ENCODE results near the gene DDX17. TPM values are rescaled to one million over a fixed set of nuclear protein-coding genes. Genes with fewer than 3 reads are reported as not detected.

The DDX17 gene
- polyA plus RNA-seq, 1 donor from 2014 or later = 996 TPM

DNA sequence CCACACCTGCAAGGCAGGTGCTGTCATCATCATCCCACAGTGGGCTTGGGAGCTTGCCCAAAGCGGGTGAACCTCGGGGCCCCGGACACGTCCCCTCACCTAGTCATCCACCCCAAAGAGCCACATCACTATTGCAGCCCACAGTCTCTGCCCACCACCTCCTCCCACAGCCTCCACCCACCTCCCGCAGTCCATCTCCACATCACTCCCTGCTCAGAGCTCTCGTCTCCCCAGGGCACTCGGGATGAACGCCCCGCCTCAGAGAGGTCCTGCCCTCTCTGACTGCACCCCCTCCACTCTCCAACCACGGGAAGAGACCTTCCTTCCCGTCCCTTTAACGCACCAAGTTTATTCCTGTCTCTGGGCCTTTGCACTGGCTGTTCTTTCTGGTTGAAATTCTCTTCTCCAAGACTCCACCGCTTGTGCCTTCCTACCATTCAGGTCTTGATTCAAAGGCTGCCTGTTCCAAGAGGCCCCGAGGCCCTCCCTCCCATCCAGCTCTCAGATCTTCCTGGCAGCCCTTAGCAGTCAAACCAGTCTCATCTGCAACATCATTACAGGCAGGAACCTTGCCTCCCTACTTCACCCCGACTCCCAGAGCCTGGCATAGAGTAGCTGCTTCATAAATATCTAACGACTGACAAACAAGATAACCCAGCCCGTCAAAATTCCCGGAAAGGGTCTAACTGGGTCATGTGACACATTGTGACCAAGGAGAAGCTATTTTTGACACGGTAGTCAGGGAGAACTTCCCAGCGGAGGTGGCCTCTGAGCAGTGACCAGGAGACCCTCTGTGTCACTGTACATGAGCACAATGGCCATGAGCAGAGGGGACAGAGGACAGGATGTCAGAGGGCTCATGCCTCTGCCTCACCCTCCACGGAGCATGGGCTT is 62.2 kb downstream of the DDX17 start:
- TF ChIP-seq MXI1 (conservative IDR thresholded peaks at IDR 0.05; ENCODE audit: poor library complexity, severe bottlenecking) (no peak), RAD21 (conservative IDR thresholded peaks at IDR 0.05) (no peak), TAF1 (IDR thresholded peaks at IDR 0.05; ENCODE audit: low read depth) (no peak), POLR2AphosphoS5 (IDR thresholded peaks at IDR 0.05) (no peak), SMC3 (conservative IDR thresholded peaks at IDR 0.05; ENCODE audit: poor library complexity) (no peak), EZH2 (IDR thresholded peaks at IDR 0.05; ENCODE audit: borderline replicate concordance, insufficient read depth, low read length, poor library complexity, severe bottlenecking) (no peak), EP300 (conservative IDR thresholded peaks at IDR 0.05; ENCODE audit: poor library complexity, severe bottlenecking) (no peak)
- TF ChIP-seq, protein P1, sequence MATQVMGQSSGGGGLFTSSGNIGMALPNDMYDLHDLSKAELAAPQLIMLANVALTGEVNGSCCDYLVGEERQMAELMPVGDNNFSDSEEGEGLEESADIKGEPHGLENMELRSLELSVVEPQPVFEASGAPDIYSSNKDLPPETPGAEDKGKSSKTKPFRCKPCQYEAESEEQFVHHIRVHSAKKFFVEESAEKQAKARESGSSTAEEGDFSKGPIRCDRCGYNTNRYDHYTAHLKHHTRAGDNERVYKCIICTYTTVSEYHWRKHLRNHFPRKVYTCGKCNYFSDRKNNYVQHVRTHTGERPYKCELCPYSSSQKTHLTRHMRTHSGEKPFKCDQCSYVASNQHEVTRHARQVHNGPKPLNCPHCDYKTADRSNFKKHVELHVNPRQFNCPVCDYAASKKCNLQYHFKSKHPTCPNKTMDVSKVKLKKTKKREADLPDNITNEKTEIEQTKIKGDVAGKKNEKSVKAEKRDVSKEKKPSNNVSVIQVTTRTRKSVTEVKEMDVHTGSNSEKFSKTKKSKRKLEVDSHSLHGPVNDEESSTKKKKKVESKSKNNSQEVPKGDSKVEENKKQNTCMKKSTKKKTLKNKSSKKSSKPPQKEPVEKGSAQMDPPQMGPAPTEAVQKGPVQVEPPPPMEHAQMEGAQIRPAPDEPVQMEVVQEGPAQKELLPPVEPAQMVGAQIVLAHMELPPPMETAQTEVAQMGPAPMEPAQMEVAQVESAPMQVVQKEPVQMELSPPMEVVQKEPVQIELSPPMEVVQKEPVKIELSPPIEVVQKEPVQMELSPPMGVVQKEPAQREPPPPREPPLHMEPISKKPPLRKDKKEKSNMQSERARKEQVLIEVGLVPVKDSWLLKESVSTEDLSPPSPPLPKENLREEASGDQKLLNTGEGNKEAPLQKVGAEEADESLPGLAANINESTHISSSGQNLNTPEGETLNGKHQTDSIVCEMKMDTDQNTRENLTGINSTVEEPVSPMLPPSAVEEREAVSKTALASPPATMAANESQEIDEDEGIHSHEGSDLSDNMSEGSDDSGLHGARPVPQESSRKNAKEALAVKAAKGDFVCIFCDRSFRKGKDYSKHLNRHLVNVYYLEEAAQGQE (IDR thresholded peaks at IDR 0.05; ENCODE audit: borderline replicate concordance) = no peak
- TF ChIP-seq, protein P2, sequence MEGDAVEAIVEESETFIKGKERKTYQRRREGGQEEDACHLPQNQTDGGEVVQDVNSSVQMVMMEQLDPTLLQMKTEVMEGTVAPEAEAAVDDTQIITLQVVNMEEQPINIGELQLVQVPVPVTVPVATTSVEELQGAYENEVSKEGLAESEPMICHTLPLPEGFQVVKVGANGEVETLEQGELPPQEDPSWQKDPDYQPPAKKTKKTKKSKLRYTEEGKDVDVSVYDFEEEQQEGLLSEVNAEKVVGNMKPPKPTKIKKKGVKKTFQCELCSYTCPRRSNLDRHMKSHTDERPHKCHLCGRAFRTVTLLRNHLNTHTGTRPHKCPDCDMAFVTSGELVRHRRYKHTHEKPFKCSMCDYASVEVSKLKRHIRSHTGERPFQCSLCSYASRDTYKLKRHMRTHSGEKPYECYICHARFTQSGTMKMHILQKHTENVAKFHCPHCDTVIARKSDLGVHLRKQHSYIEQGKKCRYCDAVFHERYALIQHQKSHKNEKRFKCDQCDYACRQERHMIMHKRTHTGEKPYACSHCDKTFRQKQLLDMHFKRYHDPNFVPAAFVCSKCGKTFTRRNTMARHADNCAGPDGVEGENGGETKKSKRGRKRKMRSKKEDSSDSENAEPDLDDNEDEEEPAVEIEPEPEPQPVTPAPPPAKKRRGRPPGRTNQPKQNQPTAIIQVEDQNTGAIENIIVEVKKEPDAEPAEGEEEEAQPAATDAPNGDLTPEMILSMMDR (IDR thresholded peaks at IDR 0.05; ENCODE audit: poor library complexity, severe bottlenecking) = no peak
- Histone ChIP-seq H3K27ac (ENCODE audit: low read length) (no peak overlapping the region), H3K27me3 (ENCODE audit: insufficient read depth, low read depth, low read length) (no peaks in the 10 kb centered on the region), H3K9me2 (ENCODE audit: insufficient read depth, low read length) (no peaks in the 10 kb centered on the region), H3K36me3 (ENCODE audit: insufficient read depth, low read length) (no peaks in the 10 kb centered on the region), H3K4me2 (ENCODE audit: low read length) (no peak overlapping the region), H3K9me3 (ENCODE audit: low read length) (no peaks in the 10 kb centered on the region), H3K79me2 (replicated peaks; ENCODE audit: insufficient read depth, low read length) (no peaks in the 10 kb centered on the region), H3K4me3 (ENCODE audit: low read length) (no peak overlapping the region), H3K9ac (ENCODE audit: low read length) (no peak overlapping the region), H3F3A (ENCODE audit: insufficient read depth, low read length, poor library complexity, severe bottlenecking) (no peaks in the 10 kb centered on the region), H4K20me1 (ENCODE audit: insufficient read depth) (no peaks in the 10 kb centered on the region), H2AFZ (ENCODE audit: low read depth, low read length) (no peak overlapping the region)

DNA sequence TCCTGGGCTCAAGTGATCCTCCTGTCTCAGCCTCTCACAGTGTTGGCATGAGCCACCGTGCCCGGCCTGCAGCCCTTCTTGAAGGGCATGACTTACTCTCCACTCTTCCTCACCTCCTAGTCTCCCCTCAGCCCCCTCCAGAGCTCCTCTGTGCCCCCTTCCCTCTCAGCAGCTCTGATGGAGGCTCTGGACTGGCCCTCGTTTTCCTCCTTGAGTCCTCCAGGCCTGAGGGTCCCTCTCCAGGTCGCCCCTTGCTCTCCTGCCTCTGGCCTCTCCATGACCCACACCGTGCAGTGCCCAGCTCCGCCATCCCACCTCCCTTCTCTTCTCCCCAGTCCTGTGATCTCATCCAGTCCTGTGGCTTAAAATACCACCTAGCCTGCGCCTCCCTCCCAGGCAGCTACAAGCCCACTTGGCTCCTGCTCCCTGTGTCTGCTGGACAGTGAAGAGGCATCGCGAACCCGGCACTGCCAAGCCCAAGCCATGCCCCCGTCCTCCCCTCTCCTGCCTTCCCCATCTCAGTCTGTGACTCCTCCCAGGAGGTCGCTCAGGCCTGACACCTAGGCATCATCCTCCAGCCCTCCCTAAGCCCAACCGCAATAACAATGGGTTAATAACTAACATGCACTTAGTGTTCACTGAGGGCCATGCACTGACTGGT is 63.0 kb downstream of the DDX17 start:
- Histone ChIP-seq H4K20me1 (ENCODE audit: insufficient read depth) (no peaks in the 10 kb centered on the region), H3K27ac (ENCODE audit: low read length) (no peak overlapping the region), H3F3A (ENCODE audit: insufficient read depth, low read length, poor library complexity, severe bottlenecking) (no peaks in the 10 kb centered on the region), H3K4me3 (ENCODE audit: low read length) (no peak overlapping the region), H3K4me2 (ENCODE audit: low read length) (no peak overlapping the region), H3K9me3 (ENCODE audit: low read length) (no peaks in the 10 kb centered on the region), H3K36me3 (ENCODE audit: insufficient read depth, low read length) (no peaks in the 10 kb centered on the region), H3K27me3 (ENCODE audit: insufficient read depth, low read depth, low read length) (no peaks in the 10 kb centered on the region), H3K9ac (ENCODE audit: low read length) (no peak overlapping the region), H3K9me2 (ENCODE audit: insufficient read depth, low read length) (no peaks in the 10 kb centered on the region), H2AFZ (ENCODE audit: low read depth, low read length) (no peak overlapping the region), H3K79me2 (replicated peaks; ENCODE audit: insufficient read depth, low read length) (no peaks in the 10 kb centered on the region)
- TF ChIP-seq RAD21 (conservative IDR thresholded peaks at IDR 0.05) (no peak), SMC3 (conservative IDR thresholded peaks at IDR 0.05; ENCODE audit: poor library complexity) (no peak), POLR2AphosphoS5 (IDR thresholded peaks at IDR 0.05) (no peak), TAF1 (IDR thresholded peaks at IDR 0.05; ENCODE audit: low read depth) (no peak), MXI1 (conservative IDR thresholded peaks at IDR 0.05; ENCODE audit: poor library complexity, severe bottlenecking) (no peak), EP300 (conservative IDR thresholded peaks at IDR 0.05; ENCODE audit: poor library complexity, severe bottlenecking) (no peak), EZH2 (IDR thresholded peaks at IDR 0.05; ENCODE audit: borderline replicate concordance, insufficient read depth, low read length, poor library complexity, severe bottlenecking) (no peak)
- TF ChIP-seq, protein P2 (IDR thresholded peaks at IDR 0.05; ENCODE audit: poor library complexity, severe bottlenecking) = no peak
- TF ChIP-seq, protein P1 (IDR thresholded peaks at IDR 0.05; ENCODE audit: borderline replicate concordance) = no peak

Data from neural cell (in vitro differentiated cells).